IMR-90 (cell line): ENCODE data around the gene ZFP36. TPM values are rescaled to one million over a fixed set of nuclear protein-coding genes. Genes with fewer than 3 reads are reported as not detected.

Source experiments
- ATAC-seq: fragments of 200-7000 bp; cut with Tn5 transposase; 2 replicates; pipeline ENCODE4 v1.9.1; 2020; ENCODE audit warnings: low read depth, mild to moderate bottlenecking, moderate library complexity
- BruUV-seq: library from RNA; stranded (reverse); fragments of 400-500 nt; replicated peaks from 2 replicates; lab custom pipeline; 2021; lab: Mats Ljungman, UMichigan
- CTCF ChIA-PET: fragments of 300-600 bp; formaldehyde crosslinking; extraction: SDS; loops from one replicate; lab custom pipeline; 2021; ENCODE audit warnings: antibody characterized with exemption; lab: Yijun Ruan, JAX
- POLR2A ChIA-PET: fragments of 300-600 bp; sonication (Branson Sonifier 250); formaldehyde crosslinking; loops from one replicate; lab custom pipeline; 2022; ENCODE audit warnings: antibody characterized with exemption; ENCODE audit not compliant: unreplicated experiment; lab: Charles Lee
- DNase-seq: peaks from one replicate; pipeline ENCODE4 v3.0.0; 2013
- H2AFZ ChIP-seq: replicated peaks from 2 replicates; pipeline ENCODE3; 2013; ENCODE audit warnings: low read length, mild to moderate bottlenecking; ENCODE audit not compliant: poor library complexity
- H2AK5ac ChIP-seq: 2 replicates; pipeline ENCODE4 v1.6.1; 2013; ENCODE audit warnings: low read depth, low read length, inconsistent platforms
- H2AK9ac ChIP-seq: replicated peaks from 2 replicates; pipeline ENCODE3; 2013; ENCODE audit warnings: mild to moderate bottlenecking, low read depth, low read length, moderate library complexity; ENCODE audit not compliant: poor library complexity
- H2BK120ac ChIP-seq: 2 replicates; pipeline ENCODE4 v1.6.1; 2013; ENCODE audit warnings: low read depth, low read length, inconsistent platforms
- H2BK15ac ChIP-seq: 3 replicates; pipeline ENCODE4 v1.6.1; 2013; ENCODE audit warnings: low read depth, low read length, inconsistent platforms
- H2BK20ac ChIP-seq: 2 replicates; pipeline ENCODE4 v1.6.1; 2013; ENCODE audit warnings: low read depth, mild to moderate bottlenecking, inconsistent platforms, low read length, moderate library complexity
- H2BK5ac ChIP-seq: 2 replicates; pipeline ENCODE4 v1.6.1; 2013; ENCODE audit warnings: mild to moderate bottlenecking, low read depth, low read length, inconsistent platforms; ENCODE audit not compliant: poor library complexity, severe bottlenecking
- H3K14ac ChIP-seq: replicated peaks from 2 replicates; pipeline ENCODE4 v1.6.1; 2013; ENCODE audit warnings: low read depth, low read length, inconsistent platforms
- H3K18ac ChIP-seq: 2 replicates; pipeline ENCODE4 v1.6.1; 2013; ENCODE audit warnings: low read depth, low read length, control low read depth
- H3K23ac ChIP-seq: 2 replicates; pipeline ENCODE4 v1.6.1; 2013; ENCODE audit warnings: low read depth, low read length, inconsistent platforms
- H3K27ac ChIP-seq: 2 replicates; pipeline ENCODE4 v1.5.1; 2013; ENCODE audit warnings: mild to moderate bottlenecking, control low read depth, low read length; ENCODE audit not compliant: insufficient read depth
- H3K27me3 ChIP-seq: 2 replicates; pipeline ENCODE4 v1.6.1; 2013; ENCODE audit warnings: low read length; ENCODE audit not compliant: control insufficient read depth, insufficient read depth
- H3K36me3 ChIP-seq: 2 replicates; pipeline ENCODE4 v1.6.1; 2013; ENCODE audit warnings: low read length, mixed read lengths; ENCODE audit not compliant: control insufficient read depth, insufficient read depth
- H3K4ac ChIP-seq: 2 replicates; pipeline ENCODE4 v1.6.1; 2013; ENCODE audit warnings: low read depth, low read length, inconsistent platforms
- H3K4me1 ChIP-seq: 2 replicates; pipeline ENCODE4 v1.6.1; 2013; ENCODE audit warnings: low read length, mixed read lengths; ENCODE audit not compliant: control insufficient read depth, insufficient read depth
- H3K4me2 ChIP-seq: 2 replicates; pipeline ENCODE4 v1.6.1; 2013; ENCODE audit warnings: low read depth, mild to moderate bottlenecking, control low read depth, low read length, moderate library complexity
- H3K4me3 ChIP-seq: 2 replicates; pipeline ENCODE4 v1.5.1; 2013; ENCODE audit warnings: low read depth, mild to moderate bottlenecking, control low read depth, low read length, moderate library complexity; ENCODE audit not compliant: insufficient read depth
- H3K56ac ChIP-seq: 2 replicates; pipeline ENCODE4 v1.6.1; 2013; ENCODE audit warnings: low read length, inconsistent platforms; ENCODE audit not compliant: insufficient read depth; ENCODE audit errors: extremely low read depth
- H3K79me1 ChIP-seq, 2 experiments: 2 replicates each; pipeline ENCODE4 v1.6.1; 2013; ENCODE audit warnings: low read length in 2 of 2, inconsistent platforms in 1 of 2, low read depth in 1 of 2
- H3K9ac ChIP-seq: 2 replicates; pipeline ENCODE4 v1.6.1; 2013; ENCODE audit warnings: low read depth, low read length, control low read depth
- H3K9me1 ChIP-seq: 2 replicates; pipeline ENCODE4 v1.6.1; 2013; ENCODE audit warnings: low read length, inconsistent platforms; ENCODE audit not compliant: insufficient read depth
- H3K9me3 ChIP-seq: 2 replicates; pipeline ENCODE4 v1.6.1; 2013; ENCODE audit warnings: low read length; ENCODE audit not compliant: control insufficient read depth, insufficient read depth
- H4K20me1 ChIP-seq: 2 replicates; pipeline ENCODE4 v1.6.1; 2013; ENCODE audit warnings: low read length, inconsistent platforms; ENCODE audit not compliant: insufficient read depth
- H4K5ac ChIP-seq: 2 replicates; pipeline ENCODE4 v1.6.1; 2013; ENCODE audit warnings: mild to moderate bottlenecking, low read depth, low read length, control low read depth
- H4K8ac ChIP-seq, 2 experiments: 2 replicates each; pipeline ENCODE4 v1.6.1; 2013; ENCODE audit warnings: low read depth in 2 of 2, low read length in 2 of 2, control low read depth in 1 of 2, inconsistent platforms in 1 of 2
- H4K91ac ChIP-seq: 2 replicates; pipeline ENCODE4 v1.6.1; 2013; ENCODE audit warnings: low read depth, low read length, inconsistent platforms; ENCODE audit not compliant: insufficient read depth
- BHLHE40 ChIP-seq: fragments of 150-350 bp; IDR thresholded peaks from 2 replicates; pipeline ENCODE4 v1.6.1; 2016; ENCODE audit warnings: mild to moderate bottlenecking, low read depth, low read length
- CEBPB ChIP-seq: IDR thresholded peaks from 2 replicates; pipeline ENCODE4 v1.6.1; 2012; ENCODE audit warnings: low read depth, low read length, improper control_type of control experiment
- CHD1 ChIP-seq: IDR thresholded peaks from 2 replicates; pipeline ENCODE4 v1.6.1; 2012; ENCODE audit warnings: low read depth, low read length, improper control_type of control experiment
- CTCF ChIP-seq: conservative IDR thresholded peaks from 2 replicates; pipeline ENCODE4 v1.5.1; 2012; ENCODE audit warnings: mild to moderate bottlenecking, low read depth, low read length, improper control_type of control experiment
- POLR2A ChIP-seq: IDR thresholded peaks from 2 replicates; pipeline ENCODE4 v1.6.1; 2012; ENCODE audit warnings: mild to moderate bottlenecking, low read depth, low read length
- RAD21 ChIP-seq: IDR thresholded peaks from 2 replicates; pipeline ENCODE4 v1.6.1; 2012; ENCODE audit warnings: low read length, improper control_type of control experiment
- USF2 ChIP-seq: fragments of 150-350 bp; IDR thresholded peaks from 2 replicates; pipeline ENCODE4 v1.6.1; 2017; ENCODE audit warnings: mild to moderate bottlenecking, antibody characterized with exemption, low read length, low read depth
- WGBS, 2 experiments: methylation state at CpG; one replicate each; pipeline versions ENCODE4 v1.1.5 to v1.1.7; 2013; ENCODE audit warnings: missing lambda C conversion rate in 2 of 2; ENCODE audit not compliant: insufficient read length in 1 of 2; ENCODE audit errors: extremely low coverage in 2 of 2; 5-methylcytosine and 5-hydroxymethylcytosine counted together
- dilution Hi-C: fragments of 300-500 bp; cut with HindIII; formaldehyde crosslinking; loops from one replicate; pipeline ENCODE4 v1.14.3; 2018; ENCODE audit warnings: low sequenced_read_pairs; ENCODE audit not compliant: unreplicated experiment
- in situ Hi-C: fragments of 300-500 bp; cut with MboI; formaldehyde crosslinking; loops from 3 replicates; pipeline ENCODE4 v1.14.3; 2019; ENCODE audit warnings: low sequenced_read_pairs, inconsistent platforms, mixed read lengths
- intact Hi-C: fragments of 100-400 bp; cut with micrococcal nuclease; formaldehyde crosslinking; loops from 2 replicates; pipeline ENCODE4 v1.10.0; 2022
- polyA plus RNA-seq, 3 experiments: library from polyadenylated mRNA; depleted of rRNA; stranded (reverse); fragments of >200 nt; gene quantifications; 2 replicates each; pipeline ENCODE4 v1.2.3, GENCODE V29; 2012; ENCODE audit warnings: low replicate concordance in 1 of 3
- total RNA-seq: library from RNA; depleted of rRNA; stranded (reverse); fragments of >200 nt; gene quantifications from 2 replicates; pipeline ENCODE4 v1.2.3, GENCODE V29; 2012

The ZFP36 gene
- total and polyA plus RNA-seq, 2 of the 4 experiments (the other 2 are of a cell fraction), result 1.4 to 45.0 TPM

- in situ Hi-C loops, result no loop called here
- Histone ChIP-seq H3K4me1 (peaks cover 26% of the 10 kb centered on the region), H4K5ac (no peak overlapping the region), H2AK5ac (0 out of 2 replicates have a peak overlapping the region, but pooled peaks have one; percentile 90), H3K56ac (peak overlapping the region; percentile 47), H3K36me3 (peaks cover 15% of the 10 kb centered on the region), H3K4me2 (peak overlapping the region; percentile 92), H2BK5ac (peak overlapping the region; percentile 91), H3K18ac (peak overlapping the region; percentile 2; the same call in 1 of the 2 replicates), H4K91ac (peak overlapping the region; percentile 82; the same call in 1 of the 2 replicates), H3K9me1 (peaks cover under 1% of the 10 kb centered on the region), H2BK15ac (no peak overlapping the region), H3K9me3 (no peaks in the 10 kb centered on the region), H3K27ac (peak overlapping the region; percentile 92), H2AK9ac (peak overlapping the region; percentile 98), H4K20me1 (peaks cover 28% of the 10 kb centered on the region), H2BK20ac (no peak overlapping the region), H2BK120ac (peak overlapping the region; percentile 5; the same call in 1 of the 2 replicates), H2AFZ (no peak overlapping the region), H3K79me1 (peaks cover 0 to 32% of the 10 kb centered on the region in 2 experiments; a peak in 2 of 4 replicates), H3K14ac (peak overlapping the region; percentile 98), H3K23ac (peak overlapping the region; percentile 94), H3K4ac (peak overlapping the region; percentile 91), H3K27me3 (no peaks in the 10 kb centered on the region), H3K9ac (peak overlapping the region; percentile 93), H3K4me3 (peak overlapping the region; percentile 68), H4K8ac (peak overlapping the region; percentile 30 to 47; a peak in 2 of 4 replicates)
- WGBS, 2 experiments, result 8% methylated on average over 11 of the region's 14 CpGs; no CpG with 5 or more reads in 1 of the 2 experiments
- DNase-seq (no peak), ATAC-seq (no peak)
- intact Hi-C loops, result no loop called here
- ChIA-PET POLR2A (interaction anchor here (1.9 kb wide), 1 partner anchor 28 kb away, joined by 4 read pairs; the partner anchor contains the start of gene RPS16), CTCF (no interaction called here)
- dilution Hi-C loops, result no loop called here
- no TSS peak for BruUV-seq
- 0 out of 2 replicates have a peak, but pooled peaks have one; percentile 1 for TF ChIP-seq CEBPB
- no peak for TF ChIP-seq CTCF
- no peak for TF ChIP-seq CHD1
- no peak for TF ChIP-seq RAD21
- no peak for TF ChIP-seq USF2
- TF ChIP-seq POLR2A, result 0 out of 2 replicates have a peak, but pooled peaks have one; percentile 59
- no peak for TF ChIP-seq BHLHE40
Observed at GRCh38 chr19:39407410-39407659, 688 bp downstream of the ZFP36 start.
